CD8-positive, alpha-beta memory T cell (primary cell): Measurements from ENCODE around the gene MRPS27. TPM values are rescaled to one million over a fixed set of nuclear protein-coding genes. Genes with fewer than 3 reads are reported as not detected.

Experiments
- CTCF ChIA-PET: fragments of 350-600 bp; sonication (Branson Sonifier 250); formaldehyde crosslinking; loops from one replicate; lab custom pipeline; 2021; ENCODE audit warnings: antibody characterized with exemption; lab: Charles Lee
- POLR2A ChIA-PET: fragments of 350-600 bp; sonication (Branson Sonifier 250); formaldehyde crosslinking; loops from one replicate; lab custom pipeline; 2021; ENCODE audit warnings: antibody characterized with exemption; lab: Charles Lee
- DNase-seq, 5 donors: peaks; one replicate each; pipeline versions ENCODE4 v3.0.0 to v3.0.0-alpha.2; 2020 to 2022; ENCODE audit warnings: mixed read lengths in 1 of 5
- H3K27ac ChIP-seq: one replicate; pipeline ENCODE4 v1.7.0; 2013; ENCODE audit warnings: low read depth, mild to moderate bottlenecking, low read length, moderate library complexity
- H3K27me3 ChIP-seq: 2 replicates; pipeline ENCODE4 v1.7.0; 2013; ENCODE audit warnings: low read length, mild to moderate bottlenecking; ENCODE audit not compliant: insufficient read depth, poor library complexity, severe bottlenecking
- H3K36me3 ChIP-seq: 2 replicates; pipeline ENCODE4 v1.7.0; 2013; ENCODE audit warnings: mild to moderate bottlenecking, low read length, moderate library complexity; ENCODE audit not compliant: insufficient read depth
- H3K4me1 ChIP-seq: 2 replicates; pipeline ENCODE4 v1.7.0; 2013; ENCODE audit warnings: mild to moderate bottlenecking, low read length, moderate library complexity; ENCODE audit not compliant: insufficient read depth
- H3K4me3 ChIP-seq: 2 replicates; pipeline ENCODE4 v1.7.0; 2013; ENCODE audit warnings: mild to moderate bottlenecking, low read length
- H3K9me3 ChIP-seq: 2 replicates; pipeline ENCODE4 v1.7.0; 2013; ENCODE audit warnings: mild to moderate bottlenecking, low read length
- H3K27ac Mint-ChIP-seq, 8 donors: one replicate each; pipeline ENCODE4 v1.8.0; 2020 to 2021; ENCODE audit warnings: mixed read lengths in 8 of 8, mild to moderate bottlenecking in 6 of 8, inconsistent platforms in 3 of 8, moderate library complexity in 3 of 8
- H3K27me3 Mint-ChIP-seq, 2 donors: one replicate each; pipeline ENCODE4 v1.8.0; 2020 to 2021; ENCODE audit warnings: mixed read lengths in 2 of 2, mild to moderate bottlenecking in 1 of 2, moderate library complexity in 1 of 2
- H3K36me3 Mint-ChIP-seq, 3 donors: one replicate each; pipeline ENCODE4 v1.8.0; 2020 to 2021; ENCODE audit warnings: mixed read lengths in 3 of 3, inconsistent platforms in 1 of 3, mild to moderate bottlenecking in 1 of 3
- H3K4me1 Mint-ChIP-seq, 3 donors: one replicate each; pipeline ENCODE4 v1.8.0; 2020 to 2021; ENCODE audit warnings: mixed read lengths in 3 of 3, inconsistent platforms in 1 of 3, mild to moderate bottlenecking in 1 of 3
- H3K4me3 Mint-ChIP-seq, 7 donors: one replicate each; pipeline ENCODE4 v1.8.0; 2020 to 2021; ENCODE audit warnings: mixed read lengths in 7 of 7, mild to moderate bottlenecking in 6 of 7, moderate library complexity in 4 of 7, inconsistent platforms in 2 of 7
- H3K9me3 Mint-ChIP-seq, 5 donors: one replicate each; pipeline ENCODE4 v1.8.0; 2020 to 2022; ENCODE audit warnings: mixed read lengths in 5 of 5, mild to moderate bottlenecking in 3 of 5, moderate library complexity in 2 of 5, inconsistent platforms in 1 of 5
- polyA plus RNA-seq: library from polyadenylated mRNA; unstranded; fragments of 300-500 nt; fragmentation: Illumina TruSeq; gene quantifications from one replicate; pipeline ENCODE4 v1.2.3, GENCODE V29; 2021
- total RNA-seq, 2 experiments: library from RNA; stranded (reverse); gene quantifications; one replicate each; pipeline ENCODE4 v1.2.3, GENCODE V29; 2021

MRPS27 gene
- total and polyA plus RNA-seq, 3 experiments from 2014 or later = 35.9 to 91.9 (median 86.9) TPM

- Histone ChIP-seq H3K9me3 (no peaks in the 10 kb centered on the region), H3K36me3 (peaks cover 52% of the 10 kb centered on the region), H3K27ac (no peak overlapping the region), H3K4me1 (no peaks in the 10 kb centered on the region), H3K4me3 (no peak overlapping the region), H3K27me3 (no peaks in the 10 kb centered on the region)
- peaks cover 0 to 2% of the 10 kb centered on the region in 2 donors for H3K27me3 Mint-ChIP-seq
- H3K36me3 Mint-ChIP-seq = peaks cover 54 to 94% (median 56%) of the 10 kb centered on the region in 3 donors
- no peak for DNase-seq
- no peak overlapping the region for H3K27ac Mint-ChIP-seq
- H3K4me1 Mint-ChIP-seq = no peaks in the 10 kb centered on the region
- H3K4me3 Mint-ChIP-seq = no peak overlapping the region
- H3K9me3 Mint-ChIP-seq = no peaks in the 10 kb centered on the region
- POLR2A ChIA-PET = no interaction called here
- CTCF ChIA-PET = interaction anchor here (1.9 kb wide), 1 partner anchor 11 kb away, joined by 5 read pairs; no protein-coding TSS in a partner anchor
These were observed 96.7 kb downstream of the MRPS27 start for GRCh38 chr5:72223371-72223770.

- no peaks in the 10 kb centered on the region for H3K9me3 ChIP-seq
- H3K36me3 ChIP-seq = peaks cover 53% of the 10 kb centered on the region
- ChIA-PET POLR2A (no interaction called here), CTCF (no interaction called here)
- H3K27ac ChIP-seq = no peak overlapping the region
- no peak for DNase-seq
- no peaks in the 10 kb centered on the region for H3K9me3 Mint-ChIP-seq
- H3K4me3 ChIP-seq = no peak overlapping the region
- no peaks in the 10 kb centered on the region for H3K4me1 ChIP-seq
- peaks cover 56 to 96% (median 57%) of the 10 kb centered on the region in 3 donors for H3K36me3 Mint-ChIP-seq
- no peaks in the 10 kb centered on the region for H3K27me3 ChIP-seq
- peaks cover 0 to 2% of the 10 kb centered on the region in 2 donors for H3K27me3 Mint-ChIP-seq
- H3K27ac Mint-ChIP-seq = no peak overlapping the region
- H3K4me3 Mint-ChIP-seq = no peak overlapping the region
- no peaks in the 10 kb centered on the region for H3K4me1 Mint-ChIP-seq
These were observed 97.5 kb downstream of the MRPS27 start for GRCh38 chr5:72222521-72222920.

DNA sequence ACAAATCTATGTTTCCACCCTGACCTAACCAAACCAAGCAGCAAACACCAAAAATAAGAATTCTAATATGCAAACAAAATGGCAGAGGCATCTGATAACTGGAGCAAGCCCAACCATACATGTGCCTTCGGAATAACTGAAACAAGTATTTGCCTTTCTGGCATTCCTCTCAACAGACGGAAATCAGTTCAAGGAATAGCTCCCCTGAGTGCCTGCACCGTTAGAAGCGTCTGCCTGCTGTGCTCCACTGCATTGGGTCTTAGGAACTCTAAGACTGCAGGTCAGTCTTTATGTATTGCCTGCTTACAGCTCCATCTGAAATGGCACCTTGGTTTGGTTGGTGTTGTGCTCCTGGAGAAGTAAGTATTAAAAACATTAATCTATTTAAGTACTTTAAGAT is 98.5 kb downstream of the MRPS27 start:
- H3K4me3 Mint-ChIP-seq = no peak overlapping the region
- H3K9me3 Mint-ChIP-seq = no peaks in the 10 kb centered on the region
- Histone ChIP-seq H3K9me3 (no peaks in the 10 kb centered on the region), H3K36me3 (peaks cover 53% of the 10 kb centered on the region), H3K4me3 (no peak overlapping the region), H3K27ac (no peak overlapping the region), H3K27me3 (no peaks in the 10 kb centered on the region), H3K4me1 (no peaks in the 10 kb centered on the region)
- H3K36me3 Mint-ChIP-seq = peaks cover 49 to 95% (median 52%) of the 10 kb centered on the region in 3 donors
- POLR2A ChIA-PET = no interaction called here
- CTCF ChIA-PET = no interaction called here
- H3K27me3 Mint-ChIP-seq = peaks cover 0 to 2% of the 10 kb centered on the region in 2 donors
- DNase-seq = no peak
- no peak overlapping the region for H3K27ac Mint-ChIP-seq
- H3K4me1 Mint-ChIP-seq = no peaks in the 10 kb centered on the region

DNA sequence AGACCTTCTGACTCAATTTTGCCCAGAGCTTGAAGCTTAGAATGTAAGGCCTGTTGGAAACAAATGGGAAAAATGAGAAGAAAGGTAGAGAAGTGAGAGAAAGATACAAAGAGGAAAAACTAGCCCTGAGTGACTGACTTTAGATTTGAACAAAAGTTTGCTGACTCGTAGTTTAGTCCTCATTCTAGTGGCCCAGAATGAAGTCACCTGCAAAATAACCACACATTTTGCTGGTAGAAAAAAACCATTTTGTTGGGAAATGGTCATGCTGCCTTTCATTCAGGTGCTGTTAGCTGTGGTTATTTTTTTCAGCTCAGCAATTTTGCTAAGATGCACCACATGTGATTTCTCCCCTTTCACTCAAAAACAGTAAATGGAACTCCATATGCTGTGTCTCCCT is 98.9 kb downstream of the MRPS27 start:
- H3K9me3 ChIP-seq = no peaks in the 10 kb centered on the region
- H3K4me1 ChIP-seq = no peaks in the 10 kb centered on the region
- H3K4me3 Mint-ChIP-seq = no peak overlapping the region
- DNase-seq = no peak
- H3K36me3 Mint-ChIP-seq = peaks cover 44 to 92% (median 51%) of the 10 kb centered on the region in 3 donors
- no peaks in the 10 kb centered on the region for H3K9me3 Mint-ChIP-seq
- H3K4me1 Mint-ChIP-seq = no peaks in the 10 kb centered on the region
- no peak overlapping the region for H3K27ac ChIP-seq
- no peak overlapping the region for H3K27ac Mint-ChIP-seq
- CTCF ChIA-PET = no interaction called here
- H3K4me3 ChIP-seq = no peak overlapping the region
- POLR2A ChIA-PET = no interaction called here
- H3K27me3 ChIP-seq = no peaks in the 10 kb centered on the region
- H3K27me3 Mint-ChIP-seq = peaks cover 0 to 2% of the 10 kb centered on the region in 2 donors
- peaks cover 53% of the 10 kb centered on the region for H3K36me3 ChIP-seq

GRCh38 chr5:72216756-72217155 is 103.3 kb downstream of the MRPS27 start:
- no peak overlapping the region for H3K4me3 ChIP-seq
- H3K27me3 ChIP-seq = no peaks in the 10 kb centered on the region
- H3K9me3 ChIP-seq = no peaks in the 10 kb centered on the region
- no peaks in the 10 kb centered on the region for H3K4me1 ChIP-seq
- Mint-ChIP-seq H3K27ac (no peak overlapping the region), H3K9me3 (no peaks in the 10 kb centered on the region), H3K4me3 (no peak overlapping the region), H3K4me1 (no peaks in the 10 kb centered on the region), H3K36me3 (peaks cover 27 to 49% (median 28%) of the 10 kb centered on the region in 3 donors), H3K27me3 (peaks cover 0 to 2% of the 10 kb centered on the region in 2 donors)
- H3K36me3 ChIP-seq = peaks cover 27% of the 10 kb centered on the region
- CTCF ChIA-PET = no interaction called here
- DNase-seq = no peak
- POLR2A ChIA-PET = interaction anchor here (0.7 kb wide), 1 partner anchor 63 kb away, joined by 3 read pairs; no protein-coding TSS in a partner anchor
- H3K27ac ChIP-seq = no peak overlapping the region

- CTCF ChIA-PET = no interaction called here
- Mint-ChIP-seq H3K36me3 (peaks cover 10 to 24% (median 17%) of the 10 kb centered on the region in 3 donors), H3K4me1 (no peaks in the 10 kb centered on the region), H3K27ac (no peak overlapping the region), H3K9me3 (no peaks in the 10 kb centered on the region), H3K4me3 (no peak overlapping the region), H3K27me3 (peaks cover 0 to 2% of the 10 kb centered on the region in 2 donors)
- H3K4me1 ChIP-seq = no peaks in the 10 kb centered on the region
- no peaks in the 10 kb centered on the region for H3K27me3 ChIP-seq
- peaks cover 6% of the 10 kb centered on the region for H3K36me3 ChIP-seq
- no peak overlapping the region for H3K4me3 ChIP-seq
- POLR2A ChIA-PET = interaction anchor here (0.6 kb wide), 1 partner anchor 10 kb away, joined by 3 read pairs; no protein-coding TSS in a partner anchor
- H3K27ac ChIP-seq = no peak overlapping the region
- H3K9me3 ChIP-seq = no peaks in the 10 kb centered on the region
- DNase-seq = no peak
These were observed 105.9 kb downstream of the MRPS27 start for GRCh38 chr5:72214168-72214567.

DNA sequence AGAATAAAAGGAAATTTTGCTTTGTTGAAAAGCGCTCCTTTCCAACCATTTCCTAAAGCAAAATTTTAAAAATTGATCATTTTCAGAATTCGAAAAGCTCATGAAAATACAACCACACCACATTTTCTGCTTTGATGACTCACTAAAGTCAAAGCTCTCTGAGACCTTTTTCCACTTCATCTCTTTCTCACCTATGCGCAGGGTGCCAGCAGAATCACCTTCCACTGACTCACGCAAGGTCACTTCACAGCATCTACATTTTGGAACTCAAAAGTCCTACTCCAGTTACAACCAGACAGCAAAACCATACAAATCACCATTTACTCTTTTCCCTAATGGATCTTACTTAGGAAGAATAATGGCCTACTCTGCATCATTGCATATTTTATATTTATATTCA is 106.6 kb downstream of the MRPS27 start:
- H3K4me1 ChIP-seq = no peaks in the 10 kb centered on the region
- H3K36me3 Mint-ChIP-seq = peaks cover 6 to 17% (median 12%) of the 10 kb centered on the region in 3 donors
- no peak overlapping the region for H3K4me3 ChIP-seq
- no peak overlapping the region for H3K4me3 Mint-ChIP-seq
- no peaks in the 10 kb centered on the region for H3K4me1 Mint-ChIP-seq
- no peak for DNase-seq
- H3K27ac ChIP-seq = no peak overlapping the region
- H3K27me3 Mint-ChIP-seq = peaks cover 0 to 2% of the 10 kb centered on the region in 2 donors
- H3K36me3 ChIP-seq = peaks cover 2% of the 10 kb centered on the region
- POLR2A ChIA-PET = no interaction called here
- CTCF ChIA-PET = interaction anchor here (0.9 kb wide), 1 partner anchor 51 kb away, joined by 3 read pairs; no protein-coding TSS in a partner anchor
- H3K27me3 ChIP-seq = no peaks in the 10 kb centered on the region
- H3K9me3 ChIP-seq = no peaks in the 10 kb centered on the region
- no peak overlapping the region for H3K27ac Mint-ChIP-seq
- no peaks in the 10 kb centered on the region for H3K9me3 Mint-ChIP-seq

- no peak for DNase-seq
- no peak overlapping the region for H3K4me3 ChIP-seq
- H3K4me1 ChIP-seq = no peaks in the 10 kb centered on the region
- H3K36me3 ChIP-seq = no peaks in the 10 kb centered on the region
- CTCF ChIA-PET = no interaction called here
- H3K27me3 Mint-ChIP-seq = peaks cover 0 to 2% of the 10 kb centered on the region in 2 donors
- no peak overlapping the region for H3K4me3 Mint-ChIP-seq
- H3K27ac ChIP-seq = no peak overlapping the region
- POLR2A ChIA-PET = no interaction called here
- H3K27ac Mint-ChIP-seq = no peak overlapping the region
- no peaks in the 10 kb centered on the region for H3K27me3 ChIP-seq
- H3K4me1 Mint-ChIP-seq = no peaks in the 10 kb centered on the region
- no peaks in the 10 kb centered on the region for H3K9me3 ChIP-seq
- H3K36me3 Mint-ChIP-seq = peaks cover 0 to 5% (median 3%) of the 10 kb centered on the region in 3 donors
- no peaks in the 10 kb centered on the region for H3K9me3 Mint-ChIP-seq
These were observed 107.9 kb downstream of the MRPS27 start for GRCh38 chr5:72212171-72212570.
